Vagina (tissue), 2 donors: Measurements from ENCODE around the gene TST. TPM values are rescaled to one million over a fixed set of nuclear protein-coding genes. Genes with fewer than 3 reads are reported as not detected.

ENCODE experiments used
- DNase-seq, 2 donors: peaks; one replicate each; pipeline ENCODE4 v3.0.0-alpha.2; 2017; ENCODE audit errors: extremely low spot score in 2 of 2
- H3K27ac ChIP-seq: fragments of 200-600 bp; sonication (generic); one replicate; pipeline ENCODE4 v1.5.1; 2019
- H3K27me3 ChIP-seq: fragments of 200-600 bp; sonication (generic); one replicate; pipeline ENCODE4 v1.5.1; 2019
- H3K36me3 ChIP-seq, 2 donors: fragments of 200-600 bp; sonication (generic); one replicate each; pipeline ENCODE4 v1.5.1; 2017 to 2019
- H3K4me1 ChIP-seq: fragments of 200-600 bp; sonication (generic); one replicate; pipeline ENCODE4 v1.5.1; 2019
- H3K4me3 ChIP-seq, 2 donors: fragments of 200-600 bp; sonication (generic); 1 replicate in 1 of 2; 2 replicates in 1 of 2; pipeline ENCODE4 v1.5.1; 2016 to 2019
- H3K9me3 ChIP-seq: fragments of 200-600 bp; sonication (generic); one replicate; pipeline ENCODE4 v1.5.1; 2019
- POLR2A ChIP-seq, 2 donors: fragments of 450-650 bp; IDR thresholded peaks; one replicate each; pipeline ENCODE4 v1.6.1; 2017; ENCODE audit warnings: antibody characterized with exemption in 2 of 2, mild to moderate bottlenecking in 2 of 2, moderate library complexity in 2 of 2
- POLR2AphosphoS5 ChIP-seq, 2 donors: sonication (generic); formaldehyde crosslinking; IDR thresholded peaks; one replicate each; pipeline ENCODE4 v1.9.0; 2017; ENCODE audit warnings: antibody characterized with exemption in 2 of 2, mild to moderate bottlenecking in 2 of 2, low read depth in 1 of 2; ENCODE audit not compliant: insufficient read depth in 1 of 2
- intact Hi-C: fragments of 100-400 bp; cut with DNase I; formaldehyde crosslinking; loops from one replicate; pipeline ENCODE4 v1.15.1; 2023
- total RNA-seq: library from RNA; depleted of rRNA; stranded (reverse); fragments of >200 nt; gene quantifications from one replicate; pipeline ENCODE4 v1.2.3, GENCODE V29; 2016
- TF ChIP-seq, protein P1 (sequence below), 3 experiments: fragments of 450-650 bp in 2 of 3; fragments of 200-600 bp in 1 of 3; sonication (generic) in 1 of 3; IDR thresholded peaks; one replicate each; pipeline ENCODE4 v1.5.1; 2017 to 2019; ENCODE audit warnings: antibody characterized with exemption in 3 of 3, mild to moderate bottlenecking in 2 of 3, moderate library complexity in 2 of 3

TST gene
- total RNA-seq, 1 donor from 2014 or later, result 50.8 TPM

DNA sequence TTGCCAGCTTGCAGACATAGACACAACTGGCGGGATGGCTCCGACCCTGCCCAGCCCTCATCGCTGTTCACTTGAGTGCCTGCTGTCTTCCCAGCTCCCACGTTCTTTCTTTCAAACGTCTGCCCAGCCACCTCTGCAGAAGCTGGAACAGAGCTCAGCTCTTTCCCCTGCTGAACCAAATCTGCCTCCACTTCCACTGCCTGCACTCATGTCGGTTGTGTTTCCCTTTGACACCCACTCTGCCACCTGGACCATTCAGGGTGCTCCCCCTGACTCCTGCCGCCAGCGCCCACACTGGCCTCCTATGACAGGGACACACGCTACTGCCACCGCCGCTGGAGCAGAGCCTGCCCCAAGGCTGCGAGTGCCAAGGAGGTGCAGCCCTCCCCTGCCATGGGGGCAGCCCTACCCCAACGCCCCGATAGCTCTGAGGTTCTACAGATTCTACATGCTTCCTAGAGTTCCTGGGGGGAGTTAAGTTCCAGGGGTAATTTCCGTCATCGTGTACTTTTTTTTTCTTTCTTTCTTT, 37.9 kb downstream of the TST start:
- intact Hi-C loops, result no loop called here
- H3K27ac ChIP-seq, result no peak overlapping the region

DNA sequence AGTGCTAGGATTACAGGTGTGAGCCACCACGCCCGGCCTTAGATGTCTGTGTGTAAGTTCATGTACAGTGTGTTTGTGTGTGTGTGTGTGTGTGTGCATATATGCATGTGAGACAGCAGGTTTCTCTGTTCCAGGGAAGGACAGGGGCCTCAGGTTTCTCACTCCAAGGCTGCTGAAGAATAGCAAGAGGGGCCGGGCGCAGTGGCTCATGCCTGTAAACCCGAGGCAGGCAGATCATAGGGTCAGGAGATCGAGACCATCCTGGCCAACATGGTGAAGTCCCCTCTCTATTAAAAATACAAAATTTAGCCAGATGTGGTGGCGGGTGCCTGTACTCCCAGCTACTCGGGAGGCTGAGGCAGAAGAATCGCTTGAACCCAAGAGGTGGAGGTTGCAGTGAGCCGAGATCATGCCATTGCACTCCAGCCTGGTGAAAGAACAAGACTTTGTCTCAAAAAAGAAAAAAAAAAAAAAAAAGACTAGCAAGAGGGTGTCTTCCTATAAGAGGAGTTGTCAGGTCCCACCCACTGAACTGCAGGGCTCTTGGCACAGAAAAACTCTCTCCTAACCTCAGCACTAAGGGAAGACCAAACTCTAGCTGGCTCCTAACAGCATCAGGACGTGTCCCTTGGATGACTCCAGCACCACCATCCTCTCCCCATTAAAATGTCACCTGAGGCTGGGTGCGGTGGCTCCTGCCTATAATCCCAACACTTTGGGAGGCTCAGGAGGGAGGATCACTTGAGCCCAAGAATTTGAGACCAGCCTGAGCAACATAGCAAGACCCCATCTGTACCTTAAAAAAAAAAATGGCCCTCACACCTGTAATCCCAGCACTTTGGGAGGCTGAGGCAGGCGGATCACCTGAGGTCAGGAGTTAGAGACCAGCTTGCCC, 40.0 kb downstream of the TST start:
- H3K36me3 ChIP-seq, result no peaks in the 10 kb centered on the region
- intact Hi-C loops, result loop anchor here (10.0 kb wide), 1 partner anchor 194 kb away; no protein-coding TSS in a partner anchor
- no peaks in the 10 kb centered on the region for H3K27me3 ChIP-seq
- no peak for TF ChIP-seq POLR2A (IDR thresholded peaks at IDR 0.05)
- H3K9me3 ChIP-seq, result no peaks in the 10 kb centered on the region
- DNase-seq, result no peak
- peaks cover 11% of the 10 kb centered on the region for H3K4me1 ChIP-seq
- no peak overlapping the region for H3K27ac ChIP-seq
- no peak overlapping the region for H3K4me3 ChIP-seq

More for the DNA sequence above, 37.9 kb downstream of the TST start:
- peaks cover 11% of the 10 kb centered on the region for H3K4me1 ChIP-seq
- no peaks in the 10 kb centered on the region for H3K27me3 ChIP-seq
- TF ChIP-seq POLR2A (IDR thresholded peaks at IDR 0.05), result no peak
- TF ChIP-seq, protein P1, sequence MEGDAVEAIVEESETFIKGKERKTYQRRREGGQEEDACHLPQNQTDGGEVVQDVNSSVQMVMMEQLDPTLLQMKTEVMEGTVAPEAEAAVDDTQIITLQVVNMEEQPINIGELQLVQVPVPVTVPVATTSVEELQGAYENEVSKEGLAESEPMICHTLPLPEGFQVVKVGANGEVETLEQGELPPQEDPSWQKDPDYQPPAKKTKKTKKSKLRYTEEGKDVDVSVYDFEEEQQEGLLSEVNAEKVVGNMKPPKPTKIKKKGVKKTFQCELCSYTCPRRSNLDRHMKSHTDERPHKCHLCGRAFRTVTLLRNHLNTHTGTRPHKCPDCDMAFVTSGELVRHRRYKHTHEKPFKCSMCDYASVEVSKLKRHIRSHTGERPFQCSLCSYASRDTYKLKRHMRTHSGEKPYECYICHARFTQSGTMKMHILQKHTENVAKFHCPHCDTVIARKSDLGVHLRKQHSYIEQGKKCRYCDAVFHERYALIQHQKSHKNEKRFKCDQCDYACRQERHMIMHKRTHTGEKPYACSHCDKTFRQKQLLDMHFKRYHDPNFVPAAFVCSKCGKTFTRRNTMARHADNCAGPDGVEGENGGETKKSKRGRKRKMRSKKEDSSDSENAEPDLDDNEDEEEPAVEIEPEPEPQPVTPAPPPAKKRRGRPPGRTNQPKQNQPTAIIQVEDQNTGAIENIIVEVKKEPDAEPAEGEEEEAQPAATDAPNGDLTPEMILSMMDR (IDR thresholded peaks at IDR 0.05), result no peak
- no peak for TF ChIP-seq POLR2AphosphoS5 (IDR thresholded peaks at IDR 0.05; ENCODE audit: insufficient read depth in 1 of 2, low read depth in 1 of 2)
- peak in 1 of 2 donors; percentile 70 for DNase-seq
- peaks cover 8% of the 10 kb centered on the region for H3K9me3 ChIP-seq
- H3K4me3 ChIP-seq, result no peak overlapping the region
- H3K36me3 ChIP-seq, result no peaks in the 10 kb centered on the region

DNA sequence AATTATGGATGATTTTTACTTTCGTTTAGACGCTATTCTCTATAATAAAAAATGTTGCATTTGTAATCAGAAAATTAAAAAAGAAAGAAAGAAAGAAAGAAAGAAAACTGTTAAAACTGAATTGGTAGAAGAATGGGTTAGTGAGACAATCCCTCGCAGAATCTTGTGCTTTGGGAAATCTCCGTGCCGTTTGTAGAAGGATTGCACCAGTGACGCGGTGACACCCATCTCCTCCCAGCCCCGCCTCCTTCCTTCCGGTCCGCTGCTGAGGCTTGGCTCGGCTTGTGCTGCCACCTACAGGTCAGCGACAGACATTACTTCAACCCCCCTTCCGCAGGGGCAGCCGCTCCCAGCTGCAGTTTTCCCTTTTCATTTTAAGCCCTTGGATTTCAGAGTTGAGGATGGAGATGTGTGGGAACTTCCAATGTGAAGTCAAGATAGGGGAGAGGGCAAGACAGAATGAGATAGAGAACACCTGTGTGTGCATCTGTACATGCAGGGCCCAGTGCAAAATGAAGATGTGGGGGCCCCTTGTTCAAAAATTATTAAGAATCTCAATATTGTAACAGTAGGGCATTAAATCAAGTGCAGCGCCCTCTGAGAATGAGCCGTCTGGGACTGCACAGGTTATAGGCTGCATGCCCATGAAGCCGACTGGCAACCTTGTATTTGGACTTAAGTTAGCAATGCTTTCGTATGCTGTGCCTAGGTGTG, 41.1 kb downstream of the TST start:
- peak overlapping the region; percentile 34 for H3K4me3 ChIP-seq
- no peak for TF ChIP-seq POLR2A (IDR thresholded peaks at IDR 0.05)
- TF ChIP-seq, protein P1 (IDR thresholded peaks at IDR 0.05), result peak; percentile 91 to 97 (median 94)
- peak; percentile 59 to 93 for TF ChIP-seq POLR2AphosphoS5 (IDR thresholded peaks at IDR 0.05; ENCODE audit: insufficient read depth in 1 of 2, low read depth in 1 of 2)
- DNase-seq, result no peak
- no peaks in the 10 kb centered on the region for H3K9me3 ChIP-seq
- peaks cover 11% of the 10 kb centered on the region for H3K4me1 ChIP-seq
- H3K27ac ChIP-seq, result peak overlapping the region; percentile 10
- no peaks in the 10 kb centered on the region for H3K27me3 ChIP-seq
- intact Hi-C loops, result loop anchor here (10.0 kb wide), 1 partner anchor 193 kb away; no protein-coding TSS in a partner anchor
- no peaks in the 10 kb centered on the region for H3K36me3 ChIP-seq

DNA sequence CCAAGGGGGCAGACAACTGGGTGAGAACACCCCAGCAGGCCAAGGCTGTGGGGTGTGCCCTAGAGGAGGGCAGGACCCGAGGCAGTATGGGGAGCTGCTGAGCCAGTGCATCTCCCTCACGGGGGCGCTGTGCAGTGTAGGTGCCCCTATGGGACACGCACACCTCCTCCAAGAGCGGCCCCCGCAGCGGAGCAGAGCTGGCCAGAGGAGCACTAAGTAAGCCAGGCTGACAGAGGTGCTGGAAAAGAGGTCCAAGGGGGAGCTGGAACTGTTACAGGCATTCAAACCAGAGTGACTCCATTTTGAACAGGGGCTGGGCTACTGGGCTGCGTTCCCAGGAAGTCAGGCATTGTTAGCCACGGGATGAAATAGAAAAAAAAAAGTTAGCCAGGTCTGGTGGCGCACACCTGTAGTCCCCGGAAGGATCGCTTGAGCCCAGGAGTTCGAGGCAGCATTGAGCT, 41.8 kb downstream of the TST start:
- TF ChIP-seq POLR2AphosphoS5 (IDR thresholded peaks at IDR 0.05; ENCODE audit: insufficient read depth in 1 of 2, low read depth in 1 of 2) (no peak), POLR2A (IDR thresholded peaks at IDR 0.05) (no peak)
- TF ChIP-seq, protein P1 (IDR thresholded peaks at IDR 0.05), result no peak
- Histone ChIP-seq H3K36me3 (no peaks in the 10 kb centered on the region), H3K27ac (peak overlapping the region; percentile 10), H3K9me3 (no peaks in the 10 kb centered on the region), H3K4me3 (peak overlapping the region; percentile 34), H3K4me1 (peaks cover 11% of the 10 kb centered on the region), H3K27me3 (no peaks in the 10 kb centered on the region)
- DNase-seq, result no peak
- intact Hi-C loops, result loop anchor here (10.0 kb wide), 1 partner anchor 193 kb away; no protein-coding TSS in a partner anchor

DNA sequence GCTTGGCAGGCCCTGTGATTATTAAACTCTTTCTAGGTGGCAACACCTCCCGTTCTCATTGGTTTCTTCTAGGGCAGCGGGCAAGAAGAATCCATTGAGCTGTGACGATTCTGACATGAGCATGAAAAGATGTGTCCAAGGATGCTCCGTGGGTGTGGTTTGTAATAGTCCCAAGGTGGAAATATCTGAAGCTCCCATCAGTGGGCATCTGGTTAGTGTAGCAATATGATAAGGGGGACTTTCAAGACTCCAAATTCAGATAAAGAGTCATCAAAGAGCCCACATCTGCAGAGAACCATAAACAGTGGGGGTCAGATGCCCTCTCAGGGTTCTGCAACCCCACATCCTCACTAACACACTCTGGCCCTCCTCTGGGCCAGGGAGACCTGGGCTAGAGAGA, 42.6 kb downstream of the TST start:
- H3K27me3 ChIP-seq, result no peaks in the 10 kb centered on the region
- no peak overlapping the region for H3K4me3 ChIP-seq
- H3K9me3 ChIP-seq, result no peaks in the 10 kb centered on the region
- H3K36me3 ChIP-seq, result no peaks in the 10 kb centered on the region
- H3K4me1 ChIP-seq, result peaks cover 11% of the 10 kb centered on the region
- H3K27ac ChIP-seq, result no peak overlapping the region
- intact Hi-C loops, result loop anchor here (10.0 kb wide), 1 partner anchor 192 kb away; no protein-coding TSS in a partner anchor
- TF ChIP-seq POLR2A (IDR thresholded peaks at IDR 0.05) (no peak), POLR2AphosphoS5 (IDR thresholded peaks at IDR 0.05; ENCODE audit: insufficient read depth in 1 of 2, low read depth in 1 of 2) (no peak)
- TF ChIP-seq, protein P1 (IDR thresholded peaks at IDR 0.05), result no peak
- no peak for DNase-seq
